HG03469 (cell line): Measurements from ENCODE around the gene DIRAS3.
"Not testable (repeated sequence)": the region's sequence is repeated elsewhere in the genome, so short reads cannot be mapped to it uniquely, and the experiment has no call there.

Source experiments
- ATAC-seq: cut with Tn5 transposase; IDR thresholded peaks from one replicate; pipeline ENCODE4 v1.9.1; 2021; ENCODE audit warnings: mild to moderate bottlenecking, moderate library complexity, moderate number of reproducible peaks; ENCODE audit not compliant: unreplicated experiment

The DIRAS3 gene

DNA sequence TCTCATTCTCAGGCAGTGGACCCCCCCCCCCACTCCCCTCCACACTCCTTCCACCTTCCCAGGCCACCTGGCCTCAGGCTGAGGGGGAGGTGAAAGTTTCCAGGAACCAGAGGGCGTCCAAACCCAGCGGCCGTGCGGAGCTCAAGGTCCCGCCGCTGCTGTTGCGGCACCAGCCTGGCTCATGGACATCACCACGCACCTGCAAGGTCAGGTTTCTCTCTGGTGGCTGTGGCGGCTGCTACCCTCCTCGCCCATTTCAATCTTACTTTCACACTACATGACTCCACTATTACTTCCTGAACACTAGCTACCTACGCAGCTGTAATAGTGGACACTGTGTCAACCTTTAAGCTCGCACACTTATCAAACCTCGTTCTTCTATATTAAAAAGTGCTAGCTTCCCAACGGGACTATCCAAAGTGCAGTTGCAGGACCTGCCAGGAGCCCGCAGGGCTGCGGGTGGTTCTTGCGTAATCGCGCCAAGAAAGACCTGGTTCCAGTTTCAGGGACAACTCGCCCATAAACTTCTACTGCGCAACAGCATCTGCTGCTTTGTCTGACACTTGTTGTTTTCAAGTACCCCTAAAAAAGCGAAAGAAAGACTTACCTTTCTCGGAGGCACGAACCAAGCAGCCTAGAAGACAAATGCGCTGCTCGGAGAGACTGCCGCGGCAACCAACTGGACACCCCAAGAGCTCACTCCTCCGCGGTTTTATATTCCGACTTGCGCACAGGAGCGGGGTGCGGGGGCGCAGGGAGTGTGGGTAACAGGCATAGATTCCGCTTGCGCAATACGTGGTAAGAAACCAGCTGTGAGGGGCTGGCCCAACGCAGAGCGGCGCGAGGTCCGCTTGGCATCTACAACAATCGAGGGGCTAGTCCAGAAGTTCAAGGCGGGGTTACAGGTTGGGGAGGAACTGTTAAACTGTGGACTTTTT is at the start of gene DIRAS3:
Gene DIRAS3, minus strand, starts transcription at position 687 of the 938 bp plus-strand sequence. CDS start 3,330 bp downstream, outside the sequence.
- no peak for ATAC-seq

DNA sequence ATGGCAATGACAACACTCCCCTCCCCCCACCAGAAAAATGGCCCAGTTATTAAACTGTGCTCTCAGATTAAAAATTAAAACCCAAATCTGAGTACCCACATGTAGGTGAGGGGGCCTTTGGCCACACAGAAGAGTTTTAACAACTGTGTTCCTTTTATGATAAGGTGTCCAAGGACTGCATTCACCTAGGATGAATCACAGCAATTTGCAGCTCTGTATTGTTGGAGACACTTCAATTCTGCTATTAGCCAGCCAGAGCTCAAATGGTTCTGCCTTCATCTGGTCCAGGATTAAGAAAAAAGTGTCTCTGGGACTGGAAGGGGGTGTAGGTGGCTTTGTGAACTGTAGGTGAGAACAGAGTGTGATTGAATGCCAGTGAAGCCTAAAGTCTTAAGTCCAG is 43.3 kb upstream of the DIRAS3 start:
- no peak for ATAC-seq

DNA sequence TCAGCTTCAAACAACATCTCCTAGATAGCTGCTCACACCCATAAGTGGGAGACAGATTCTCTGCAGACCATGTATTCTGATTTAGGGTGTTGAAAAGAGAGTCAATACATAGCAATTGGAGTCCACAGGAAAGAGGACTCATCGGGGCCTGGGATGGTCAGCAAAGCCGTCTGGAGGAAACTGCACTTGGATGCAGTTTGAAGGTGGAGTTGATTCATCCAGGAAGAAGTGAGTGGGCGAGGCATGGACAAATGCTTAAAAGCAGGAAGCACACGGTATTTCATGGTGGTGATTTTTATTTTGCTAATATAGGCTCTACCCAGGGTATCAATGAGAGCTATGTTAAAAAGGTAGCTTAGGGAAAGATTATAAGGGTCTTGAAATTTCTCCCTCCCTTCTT is 36.8 kb upstream of the DIRAS3 start:
- no peak for ATAC-seq

GRCh38 chr1:68085752-68086151 is 35.3 kb upstream of the DIRAS3 start:
- ATAC-seq = no peak

DNA sequence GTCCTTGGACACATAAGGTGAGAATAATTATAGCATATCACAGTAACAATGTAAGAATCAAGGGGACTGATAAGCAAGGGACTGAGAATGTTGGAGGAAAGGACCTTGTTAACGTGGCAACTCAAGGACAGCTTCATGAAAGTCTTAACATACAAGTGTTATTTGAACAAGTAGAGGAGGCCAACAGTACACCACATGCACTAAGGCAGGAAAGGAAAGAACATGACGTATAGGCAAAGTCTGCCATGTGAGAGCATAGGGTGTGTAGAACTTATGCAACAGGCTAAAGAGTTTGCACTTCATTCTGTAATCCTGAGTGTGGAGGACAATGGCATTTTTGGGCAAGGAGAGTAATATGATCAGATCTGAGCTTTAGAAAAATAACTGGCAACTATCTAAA is 33.3 kb upstream of the DIRAS3 start:
- no peak for ATAC-seq

DNA sequence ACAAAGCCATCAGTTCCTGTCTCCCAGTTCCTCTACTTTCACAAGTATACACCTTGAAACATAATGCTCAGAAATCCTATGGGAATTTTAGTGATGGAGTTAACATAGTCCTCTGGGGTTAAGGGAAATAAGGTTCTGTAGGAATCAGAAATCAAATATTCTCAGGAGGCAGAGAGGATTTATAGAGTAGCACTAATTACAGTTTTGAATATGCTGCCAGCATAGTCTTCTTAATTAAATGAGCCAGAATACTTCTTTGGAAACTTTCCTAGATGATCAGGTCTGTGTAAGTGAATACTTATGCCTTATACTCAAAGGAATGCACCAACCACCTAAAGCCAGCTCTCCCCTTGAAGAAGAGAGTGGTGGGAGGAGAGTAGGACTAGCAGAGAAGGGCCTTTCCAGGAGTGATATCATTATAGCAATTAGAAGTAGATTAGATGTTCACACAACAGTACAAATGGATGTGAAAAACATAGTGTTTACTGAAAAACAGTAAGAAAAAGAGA is 31.4 kb upstream of the DIRAS3 start:
- no peak for ATAC-seq

- ATAC-seq = no peak
Measured at GRCh38 chr1:68078647-68079046, 28.2 kb upstream of the DIRAS3 start.

- ATAC-seq = no peak
Measured at GRCh38 chr1:68074472-68074871, 24.0 kb upstream of the DIRAS3 start.

DNA sequence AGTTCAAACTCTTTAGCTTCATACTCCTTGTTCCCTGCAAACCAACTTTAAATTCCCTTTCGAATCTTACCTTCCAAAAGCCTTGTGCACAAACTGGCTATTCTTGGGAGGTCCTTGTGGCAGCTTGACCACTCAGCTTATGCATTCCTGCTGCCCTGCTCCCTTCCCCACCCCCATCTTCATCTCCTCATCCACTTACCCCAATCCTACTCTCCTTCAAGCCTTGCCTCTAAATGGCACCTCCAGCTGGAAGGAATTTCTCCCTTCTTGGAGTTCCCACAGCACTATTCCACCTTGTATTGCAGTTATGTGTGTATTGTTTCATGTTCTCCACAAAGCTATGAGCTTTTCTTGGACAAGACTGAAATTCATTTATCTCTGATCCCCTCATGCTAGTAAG is 15.3 kb upstream of the DIRAS3 start:
- no peak for ATAC-seq

DNA sequence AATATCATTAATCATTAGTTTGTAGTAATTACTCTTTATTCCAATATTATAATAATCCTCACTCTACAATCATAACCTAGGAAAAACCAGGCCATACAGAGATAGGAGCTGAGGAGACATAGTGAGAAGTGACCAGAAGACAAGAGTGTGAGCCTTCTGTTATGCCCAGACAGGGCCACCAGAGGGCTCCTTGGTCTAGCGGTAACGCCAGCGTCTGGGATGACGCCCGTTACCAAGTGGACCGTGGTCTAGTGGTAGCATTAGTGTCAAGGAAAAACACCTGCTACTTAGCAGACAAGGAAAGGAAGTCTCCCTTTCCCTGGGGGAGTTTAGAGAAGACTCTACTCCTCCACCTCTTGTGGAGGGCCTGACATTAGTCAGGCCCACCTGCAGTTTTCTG is 7.6 kb upstream of the DIRAS3 start:
- ATAC-seq = not testable (repeated sequence)

DNA sequence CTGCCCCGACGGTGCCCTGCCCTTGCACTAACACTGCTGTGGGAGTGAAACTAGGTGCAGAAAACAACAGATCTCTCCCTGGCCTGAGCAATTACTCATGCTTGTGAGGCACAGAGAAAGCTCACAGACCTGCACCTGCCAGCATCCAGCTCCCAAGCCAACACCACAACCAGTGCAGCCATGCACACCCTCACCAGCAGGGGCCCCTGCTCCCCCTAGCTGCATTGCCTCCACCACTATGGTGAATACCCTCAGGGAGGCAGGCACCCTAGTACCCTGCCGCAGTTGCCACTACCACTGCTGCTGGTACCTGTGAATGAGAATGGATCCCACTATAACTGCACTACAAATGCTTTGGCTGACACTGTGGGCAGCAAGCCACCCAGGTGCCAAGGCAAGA is 7.1 kb upstream of the DIRAS3 start:
- ATAC-seq = no peak

GRCh38 chr1:68057050-68057449 is 6.6 kb upstream of the DIRAS3 start:
- no peak for ATAC-seq

DNA sequence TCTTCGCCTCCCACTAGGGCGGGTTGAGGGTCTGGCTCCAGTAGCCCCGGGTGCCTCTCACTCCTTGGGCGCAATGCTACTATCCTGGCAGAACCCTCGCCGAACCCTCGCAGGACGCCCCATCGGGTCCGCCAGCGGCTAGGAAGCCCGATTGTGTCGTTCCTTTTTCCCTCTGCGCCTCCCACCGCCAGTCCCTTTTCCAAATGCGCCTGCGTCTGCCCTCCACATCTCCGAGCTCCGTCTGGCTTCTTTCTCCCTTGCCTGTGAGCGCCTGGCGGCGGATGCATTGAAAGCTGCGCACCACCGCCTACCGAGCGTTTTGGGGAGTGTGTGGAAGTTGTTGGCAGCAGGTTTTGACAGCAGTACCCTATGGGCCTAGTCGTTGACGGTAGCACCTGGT is 1.0 kb upstream of the DIRAS3 start:
- ATAC-seq = no peak

DNA sequence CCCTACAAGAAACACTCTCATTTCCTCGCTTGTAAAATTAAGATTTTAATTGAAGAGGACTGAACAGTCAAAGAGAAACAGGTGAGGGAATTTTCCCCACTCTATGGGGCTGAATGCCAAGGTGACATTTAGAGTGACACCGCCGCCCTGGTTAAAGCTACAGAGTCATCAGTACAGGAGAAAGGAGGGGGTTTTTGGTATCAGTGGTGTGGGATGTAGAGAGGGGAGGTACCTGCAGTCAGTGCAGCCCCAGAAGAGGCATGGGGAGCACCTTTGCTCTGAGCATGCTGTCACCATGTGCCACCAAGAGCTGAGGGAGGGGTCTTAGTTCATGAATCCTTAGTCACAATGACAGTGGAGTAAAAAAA is 2.8 kb downstream of the DIRAS3 start:
- no peak for ATAC-seq

- ATAC-seq = no peak
Measured at GRCh38 chr1:68046885-68047658, 3.4 kb downstream of the DIRAS3 start.

GRCh38 chr1:68046423-68046822 is 4.0 kb downstream of the DIRAS3 start:
- no peak for ATAC-seq

GRCh38 chr1:68045511-68046180 is 4.8 kb downstream of the DIRAS3 start:
- no peak for ATAC-seq

DNA sequence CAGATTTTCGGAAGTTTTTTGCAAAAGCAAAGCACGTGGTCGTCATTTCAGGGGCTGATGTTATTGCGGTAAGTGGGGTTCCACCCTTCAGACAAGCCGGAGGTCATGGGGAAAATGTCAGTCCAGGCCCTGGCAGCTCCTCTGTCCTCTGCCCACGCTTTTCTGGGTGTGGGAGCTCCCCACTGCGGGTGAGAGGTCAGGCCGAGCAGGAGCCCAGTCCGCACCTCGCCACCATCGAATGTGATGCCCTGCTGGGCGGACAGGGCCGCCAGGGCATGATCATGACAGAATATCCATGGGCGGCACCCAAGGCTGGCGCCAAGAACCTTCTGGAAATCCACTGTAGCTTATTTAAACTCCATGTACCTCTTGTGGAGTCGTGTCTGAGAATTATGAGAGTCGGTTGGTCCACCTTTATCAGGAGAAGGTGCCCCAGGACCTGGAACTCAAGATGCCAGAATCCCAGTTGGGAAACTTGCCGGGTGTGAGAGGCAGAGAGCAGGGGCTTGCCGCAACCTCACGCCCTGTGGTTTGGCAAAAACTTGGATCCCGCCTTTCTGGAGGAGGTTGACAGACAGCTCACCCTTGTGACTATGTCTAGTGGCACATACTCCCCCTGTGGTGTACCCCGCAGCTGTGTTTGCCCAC is 6.9 kb downstream of the DIRAS3 start:
- ATAC-seq = no peak

DNA sequence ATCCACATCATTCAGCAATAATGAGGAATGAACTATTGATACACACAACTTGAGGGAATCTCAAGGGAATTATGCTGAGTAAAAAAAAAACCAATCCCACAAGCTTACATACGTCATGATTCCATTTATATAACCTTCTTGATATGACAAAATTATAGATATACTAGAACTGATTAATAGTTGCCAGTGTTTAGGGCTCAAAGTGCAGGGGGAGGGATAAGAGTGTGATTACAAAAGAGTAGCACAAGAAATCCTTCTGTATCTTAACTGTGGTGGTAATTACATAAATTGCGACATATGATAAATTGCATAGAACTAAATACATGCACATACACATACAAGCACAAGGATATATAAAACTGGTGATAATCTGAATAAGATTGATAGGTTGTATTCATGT is 13.5 kb downstream of the DIRAS3 start:
- ATAC-seq = no peak

DNA sequence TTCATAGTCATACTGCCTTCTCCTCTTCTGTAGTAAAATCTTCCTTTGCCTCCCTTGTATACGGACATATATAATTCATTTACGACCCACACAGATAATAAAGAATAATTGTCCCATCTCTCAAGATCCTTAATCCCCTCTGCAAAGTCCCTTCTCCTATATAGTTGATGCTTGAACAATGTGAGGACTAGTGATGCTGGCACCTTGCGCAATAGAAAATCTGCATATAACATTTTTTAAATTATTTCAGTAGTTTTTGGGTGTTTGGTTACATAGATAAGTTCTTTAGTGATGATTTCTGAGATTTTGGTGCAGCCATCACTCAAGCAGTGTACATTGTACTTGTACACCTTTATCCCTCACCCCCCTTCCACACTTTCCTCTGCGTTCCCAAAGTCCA is 21.0 kb downstream of the DIRAS3 start:
- ATAC-seq = no peak

DNA sequence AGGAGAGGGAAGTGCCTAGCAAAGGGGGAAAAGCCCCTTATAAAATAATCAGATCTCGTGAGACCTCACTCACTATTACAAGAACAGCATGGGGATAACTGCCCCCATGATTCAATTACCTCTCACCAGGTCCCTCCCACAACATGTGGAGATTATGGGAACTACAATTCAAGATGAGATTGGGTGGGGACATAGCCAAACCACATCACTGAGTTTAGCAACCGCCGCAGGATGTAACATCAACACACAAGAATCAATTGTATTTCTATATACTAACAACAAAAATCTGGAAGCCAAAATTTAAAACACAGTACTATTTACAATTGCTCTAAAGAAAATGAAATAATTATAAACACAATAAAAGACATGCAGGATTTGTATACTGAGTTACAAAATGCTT is 21.9 kb downstream of the DIRAS3 start:
- no peak for ATAC-seq
